Esophagus (tissue), 2 donors: ENCODE results near the gene EVC2. TPM values are rescaled to one million over a fixed set of nuclear protein-coding genes. Genes with fewer than 3 reads are reported as not detected.

Experiments
- H3K27ac ChIP-seq, 2 donors: one replicate each; pipeline ENCODE4 v1.5.1; 2013; ENCODE audit warnings: low read depth in 2 of 2, mild to moderate bottlenecking in 2 of 2, inconsistent platforms in 1 of 2, low read length in 1 of 2, moderate library complexity in 1 of 2
- H3K27me3 ChIP-seq, 2 donors: one replicate each; pipeline ENCODE4 v1.6.1; 2013; ENCODE audit warnings: low read length in 2 of 2, control low read depth in 1 of 2, mild to moderate bottlenecking in 1 of 2; ENCODE audit not compliant: insufficient read depth in 2 of 2, control insufficient read depth in 1 of 2
- H3K36me3 ChIP-seq, 2 donors: one replicate each; pipeline ENCODE4 v1.6.1; 2013; ENCODE audit warnings: low read length in 1 of 2; ENCODE audit not compliant: control insufficient read depth in 2 of 2, insufficient read depth in 2 of 2
- H3K4me1 ChIP-seq, 2 donors: one replicate each; pipeline ENCODE4 v1.6.1; 2013; ENCODE audit warnings: low read length in 1 of 2; ENCODE audit not compliant: control insufficient read depth in 2 of 2, insufficient read depth in 2 of 2
- H3K4me3 ChIP-seq, 2 donors: one replicate each; pipeline ENCODE4 v1.5.1; 2013; ENCODE audit warnings: low read length in 2 of 2, mild to moderate bottlenecking in 2 of 2, low read depth in 1 of 2, moderate library complexity in 1 of 2
- H3K9me3 ChIP-seq, 2 donors: one replicate each; pipeline ENCODE4 v1.6.1; 2013; ENCODE audit warnings: mild to moderate bottlenecking in 2 of 2, low read depth in 1 of 2, low read length in 1 of 2, moderate library complexity in 1 of 2; ENCODE audit not compliant: control insufficient read depth in 2 of 2, insufficient read depth in 1 of 2
- WGBS, 2 donors: extraction: QIAGEN DNeasy Blood & Tissue Kit; methylation state at CpG; one replicate each; pipeline ENCODE4 v1.1.7; 2013; 5-methylcytosine and 5-hydroxymethylcytosine counted together
- polyA plus RNA-seq, 2 donors: library from polyadenylated mRNA; stranded (reverse); fragments of 200-250 nt; gene quantifications; one replicate each; pipeline ENCODE4 v1.2.3, GENCODE V29; 2013
- donor health status: healthy with polysubstance abuse.
- donor health status: Bipolar disorder and iron deficiency.

Gene EVC2
- polyA plus RNA-seq, 2 donors, result 1.6 to 2.0 TPM

DNA sequence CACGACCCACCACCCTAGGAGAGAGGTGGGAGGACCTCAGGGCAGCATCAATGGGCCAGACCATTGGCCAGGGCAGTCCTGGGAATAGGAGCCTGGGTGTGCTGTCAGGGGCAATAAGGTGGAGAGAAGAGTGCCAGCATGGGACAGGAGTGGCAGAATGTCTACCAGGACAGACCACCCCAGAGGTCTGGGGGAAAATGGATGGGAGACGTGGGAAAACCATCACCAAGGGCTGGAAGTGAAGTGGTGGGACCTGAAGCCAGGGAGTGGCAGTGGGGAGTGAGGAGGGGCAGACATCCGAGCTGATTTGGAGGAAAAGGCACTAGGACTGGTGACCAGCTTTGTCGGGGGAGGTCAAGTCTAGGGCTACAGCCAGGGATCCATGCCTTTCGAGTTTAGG is 993 bp downstream of the EVC2 start:
- H3K27ac ChIP-seq, result no peak overlapping the region
- 45 to 51% methylated on average over 5 of the region's 5 CpGs for WGBS, 2 donors
- peaks cover 10 to 20% of the 10 kb centered on the region in 2 donors for H3K4me1 ChIP-seq
- peak overlapping the region; percentile 59 for H3K4me3 ChIP-seq
- H3K27me3 ChIP-seq, result no peaks in the 10 kb centered on the region
- peaks cover 0 to 2% of the 10 kb centered on the region in 2 donors for H3K36me3 ChIP-seq
- no peaks in the 10 kb centered on the region for H3K9me3 ChIP-seq

DNA sequence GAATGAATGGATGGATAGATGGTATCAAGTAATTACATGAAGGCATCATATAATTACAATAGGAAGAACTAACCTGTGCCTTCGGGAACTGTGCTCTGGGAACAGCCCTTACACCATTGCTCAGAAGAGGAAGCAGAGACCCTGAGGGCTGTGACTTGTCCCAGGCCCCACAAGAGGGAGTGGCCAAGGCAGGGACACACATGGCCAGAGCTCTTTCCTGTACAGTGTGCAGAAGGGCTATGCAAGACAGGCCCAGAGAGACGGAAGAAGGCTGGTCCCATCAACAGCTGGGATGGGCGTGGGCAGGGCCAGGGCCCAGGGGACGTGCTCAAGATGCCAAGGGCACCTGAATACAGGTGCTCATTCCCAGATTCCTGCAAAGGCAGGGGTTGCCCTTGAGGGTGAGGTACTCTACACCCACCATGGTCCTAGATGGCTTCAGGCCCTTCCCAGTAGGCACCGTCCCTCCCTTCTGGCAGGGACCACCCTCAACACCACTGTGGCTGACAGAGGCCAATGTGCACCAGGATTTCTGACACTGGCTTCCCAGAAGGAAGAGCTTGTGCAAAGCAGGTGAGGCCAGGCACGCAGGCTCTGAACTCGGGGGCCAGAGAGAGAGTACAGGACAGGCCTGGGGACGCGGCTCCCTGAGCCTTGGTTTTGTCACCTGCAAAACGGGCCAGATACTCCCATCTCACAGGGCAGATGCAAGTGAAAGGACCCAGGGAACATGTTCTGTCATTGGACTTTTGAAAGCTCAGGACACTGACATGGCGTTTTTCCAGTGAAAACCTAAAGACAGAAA is 1.7 kb downstream of the EVC2 start:
- Histone ChIP-seq H3K27ac (no peak overlapping the region), H3K36me3 (peaks cover 0 to 2% of the 10 kb centered on the region in 2 donors), H3K4me1 (peaks cover 7 to 13% of the 10 kb centered on the region in 2 donors), H3K9me3 (no peaks in the 10 kb centered on the region), H3K27me3 (no peaks in the 10 kb centered on the region), H3K4me3 (no peak overlapping the region)
- 89% methylated on average over 11 of the region's 11 CpGs for WGBS, 2 donors

DNA sequence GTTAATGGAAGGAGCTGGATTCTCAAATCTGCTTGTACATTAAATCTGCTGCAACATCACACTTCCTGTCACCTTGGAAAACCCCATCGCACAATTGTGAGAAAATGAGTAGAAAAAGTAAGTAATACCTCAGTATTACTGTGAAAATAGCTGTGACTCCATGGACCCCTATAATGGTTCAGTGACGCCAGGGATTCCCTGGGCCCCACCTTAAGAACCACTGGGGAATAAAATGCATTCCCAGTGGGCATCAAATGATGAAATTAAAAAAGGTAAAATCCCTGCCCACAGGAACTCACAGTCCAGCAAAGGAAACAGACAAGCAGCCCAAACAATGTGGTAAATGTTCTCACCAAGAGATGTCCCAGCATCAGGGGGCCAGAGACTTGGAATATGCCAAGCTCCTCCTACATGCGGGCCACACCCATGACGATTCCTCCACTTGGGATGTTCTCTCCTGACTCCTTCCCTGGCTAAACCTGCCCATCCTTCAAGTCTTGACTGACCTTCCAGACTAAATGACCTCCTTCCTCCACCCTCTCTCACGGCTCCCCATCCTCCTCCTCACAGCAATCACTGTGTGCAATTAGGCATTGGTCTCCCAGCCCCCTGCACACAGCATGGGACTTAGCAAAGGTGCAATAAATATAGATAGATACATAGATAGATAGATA is 2.6 kb downstream of the EVC2 start:
- no peak overlapping the region for H3K4me3 ChIP-seq
- no peaks in the 10 kb centered on the region for H3K9me3 ChIP-seq
- peaks cover 7 to 11% of the 10 kb centered on the region in 2 donors for H3K4me1 ChIP-seq
- H3K27me3 ChIP-seq, result no peaks in the 10 kb centered on the region
- H3K27ac ChIP-seq, result no peak overlapping the region
- H3K36me3 ChIP-seq, result peaks cover 0 to 2% of the 10 kb centered on the region in 2 donors
- WGBS, 2 donors, result 79 to 81% methylated on average over 5 of the region's 5 CpGs

DNA sequence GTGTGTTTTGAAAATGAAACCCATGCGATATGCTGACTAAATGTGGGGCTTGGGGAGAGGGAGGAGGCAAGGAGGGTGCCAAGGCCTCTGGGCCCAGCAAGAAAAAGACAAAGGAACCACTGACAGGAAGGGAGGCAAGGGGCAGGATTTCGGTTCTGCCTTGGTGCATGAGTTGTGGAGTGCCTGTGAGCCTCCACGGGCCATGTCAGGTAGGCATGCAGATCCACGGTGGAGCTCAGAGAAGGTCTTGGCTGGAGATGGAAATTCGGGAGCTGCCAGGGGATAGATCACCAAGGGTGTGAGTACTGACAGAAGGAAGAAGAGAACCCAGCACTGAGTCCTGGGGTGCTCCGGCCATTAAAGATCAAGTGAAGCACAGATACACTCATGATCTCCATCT is 4.1 kb downstream of the EVC2 start:
- 92 to 93% methylated on average over 6 of the region's 6 CpGs for WGBS, 2 donors
- Histone ChIP-seq H3K27me3 (no peaks in the 10 kb centered on the region), H3K9me3 (no peaks in the 10 kb centered on the region), H3K4me3 (no peak overlapping the region), H3K4me1 (peaks cover 7 to 11% of the 10 kb centered on the region in 2 donors), H3K36me3 (peaks cover 0 to 2% of the 10 kb centered on the region in 2 donors), H3K27ac (no peak overlapping the region)

DNA sequence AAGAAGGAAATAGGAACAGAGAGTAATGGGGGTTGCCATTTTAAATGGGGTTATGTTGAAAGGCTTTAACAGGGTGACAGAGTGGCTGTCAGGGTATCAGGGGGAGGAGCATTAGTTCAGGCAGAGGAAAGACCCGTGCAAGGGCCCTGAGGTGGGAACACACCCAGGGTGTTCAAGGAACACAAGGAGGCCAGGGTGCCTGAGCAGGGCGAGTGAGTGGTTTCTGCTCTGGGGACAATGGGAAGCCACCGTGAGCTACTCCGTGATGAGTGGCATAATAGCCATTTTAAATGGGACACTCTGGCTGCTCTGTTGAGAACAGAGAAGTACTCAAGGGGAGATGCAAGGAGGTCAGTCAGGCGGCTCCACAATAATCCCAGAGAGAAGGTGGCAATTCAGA is 4.5 kb downstream of the EVC2 start:
- Histone ChIP-seq H3K4me1 (peaks cover 7 to 11% of the 10 kb centered on the region in 2 donors), H3K9me3 (no peaks in the 10 kb centered on the region), H3K27ac (no peak overlapping the region), H3K36me3 (peaks cover 0 to 2% of the 10 kb centered on the region in 2 donors), H3K27me3 (no peaks in the 10 kb centered on the region), H3K4me3 (no peak overlapping the region)
- WGBS, 2 donors, result 96% methylated on average over 5 of the region's 5 CpGs

DNA sequence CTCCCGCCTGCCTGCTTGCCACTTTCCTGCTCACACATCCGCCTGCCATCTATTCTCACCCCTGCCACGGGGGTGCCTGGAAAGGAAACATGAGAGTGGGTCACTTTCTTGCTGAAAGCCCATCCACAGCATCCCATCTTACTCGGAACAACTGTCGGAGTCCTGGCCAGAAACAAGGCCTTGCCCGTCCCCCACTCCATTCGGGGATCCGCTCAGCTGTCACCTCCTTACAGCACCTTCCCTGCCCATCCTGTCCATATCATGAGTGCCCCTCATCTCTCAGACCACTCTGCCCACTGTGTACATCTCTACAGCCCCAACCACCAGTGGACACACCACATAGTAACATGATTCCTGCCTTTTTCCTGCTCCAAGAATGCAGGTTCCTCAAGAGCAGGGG is 6.4 kb downstream of the EVC2 start:
- H3K27ac ChIP-seq, result no peak overlapping the region
- no peaks in the 10 kb centered on the region for H3K27me3 ChIP-seq
- peaks cover 0 to 4% of the 10 kb centered on the region in 2 donors for H3K4me1 ChIP-seq
- H3K9me3 ChIP-seq, result no peaks in the 10 kb centered on the region
- H3K4me3 ChIP-seq, result no peak overlapping the region
- 92 to 97% methylated on average over 8 of the region's 8 CpGs for WGBS, 2 donors
- peaks cover 5 to 7% of the 10 kb centered on the region in 2 donors for H3K36me3 ChIP-seq

DNA sequence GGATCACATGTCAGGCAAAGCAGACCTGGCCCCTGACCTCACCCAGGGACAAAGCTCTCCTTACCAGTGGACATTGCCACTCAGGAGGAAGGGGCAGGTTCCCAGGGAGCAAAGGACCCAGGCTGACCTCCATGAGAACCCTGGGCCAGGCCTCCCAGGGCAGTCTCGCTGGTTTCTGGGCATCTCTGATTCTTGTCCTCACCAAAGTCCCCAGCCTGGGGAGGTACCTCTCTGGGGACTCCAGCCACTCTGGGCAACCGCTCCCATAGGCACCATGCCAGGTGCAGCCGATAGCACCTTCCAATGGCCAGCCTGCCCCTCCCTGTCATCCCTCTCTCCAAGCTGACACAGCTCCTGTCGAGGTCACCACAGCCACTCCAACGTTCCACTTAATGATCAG is 7.9 kb downstream of the EVC2 start:
- Histone ChIP-seq H3K4me3 (no peak overlapping the region), H3K36me3 (peaks cover 7 to 9% of the 10 kb centered on the region in 2 donors), H3K27ac (no peak overlapping the region), H3K9me3 (no peaks in the 10 kb centered on the region), H3K4me1 (no peaks in the 10 kb centered on the region), H3K27me3 (no peaks in the 10 kb centered on the region)
- 82 to 88% methylated on average over 5 of the region's 5 CpGs for whole genome bisulfite sequencing, 2 donors

DNA sequence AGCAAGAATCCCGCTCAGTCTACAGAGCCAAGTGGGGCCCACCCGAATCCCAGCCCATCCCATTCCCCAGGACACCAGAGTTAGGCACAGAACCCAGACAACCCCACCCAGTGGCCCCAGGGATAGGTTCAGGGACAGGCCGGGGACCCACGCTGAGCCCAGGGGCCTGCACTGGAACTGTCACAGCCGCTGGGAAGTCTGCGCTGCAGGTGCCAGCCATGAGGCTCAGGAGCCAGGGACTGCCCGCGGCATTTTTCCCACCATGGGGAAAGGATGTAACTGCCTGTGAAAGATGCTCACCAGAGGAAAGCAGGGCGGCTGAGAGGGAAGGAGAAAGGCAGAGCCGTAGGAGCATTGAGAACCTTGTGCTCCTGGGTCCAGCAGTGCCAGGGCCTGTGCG is 12.0 kb downstream of the EVC2 start:
- H3K27me3 ChIP-seq, result no peaks in the 10 kb centered on the region
- H3K9me3 ChIP-seq, result no peaks in the 10 kb centered on the region
- H3K36me3 ChIP-seq, result peaks cover 12 to 13% of the 10 kb centered on the region in 2 donors
- H3K27ac ChIP-seq, result no peak overlapping the region
- 89 to 92% methylated on average over 11 of the region's 11 CpGs for WGBS, 2 donors
- H3K4me1 ChIP-seq, result no peaks in the 10 kb centered on the region
- H3K4me3 ChIP-seq, result no peak overlapping the region

DNA sequence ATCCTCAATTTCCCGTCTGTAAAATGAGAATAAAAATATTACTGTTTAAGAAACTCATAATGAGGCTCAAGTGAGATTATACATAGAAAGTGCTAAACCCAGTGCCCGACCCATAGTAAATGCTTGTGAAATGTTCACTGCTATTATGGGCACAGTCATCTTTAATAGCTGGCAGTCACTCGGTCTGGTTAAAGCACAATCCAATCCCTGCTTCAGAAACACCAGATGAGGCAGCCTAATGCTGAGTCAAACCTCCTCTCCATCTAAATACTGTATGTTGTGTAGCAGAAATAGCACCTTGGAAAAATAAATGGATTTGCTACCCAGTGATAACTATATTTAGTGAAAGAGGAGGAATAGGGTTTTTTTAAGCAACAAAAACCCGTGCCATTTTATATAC is 14.5 kb downstream of the EVC2 start:
- Histone ChIP-seq H3K4me3 (no peak overlapping the region), H3K9me3 (no peaks in the 10 kb centered on the region), H3K27ac (no peak overlapping the region), H3K27me3 (no peaks in the 10 kb centered on the region), H3K36me3 (peaks cover 16 to 19% of the 10 kb centered on the region in 2 donors), H3K4me1 (no peaks in the 10 kb centered on the region)
- 79 to 85% methylated on average over 4 of the region's 4 CpGs for WGBS, 2 donors
